ENCODE data around the gene DHRSX. TPM values are rescaled to one million over a fixed set of nuclear protein-coding genes. Genes with fewer than 3 reads are reported as not detected.
"Not testable (repeated sequence)": the region's sequence is repeated elsewhere in the genome, so short reads cannot be mapped to it uniquely, and the experiment has no call there.

DHRSX gene
- total RNA-seq, 1 donor from 2014 or later, result 34.2 TPM

- Mint-ChIP-seq H3K27ac (no peak overlapping the region), H3K27me3 (no peaks in the 10 kb centered on the region), H3K4me1 (ENCODE audit: unreplicated experiment) (peaks cover 11% of the 10 kb centered on the region), H3K9me3 (no peaks in the 10 kb centered on the region), H3K36me3 (peaks cover 22% of the 10 kb centered on the region), H3K4me3 (no peak overlapping the region)
- DNase-seq (ENCODE audit: extremely low spot score, unreplicated experiment), result no peak
- TF ChIP-seq CTCF (conservative IDR thresholded peaks at IDR 0.05), result no peak
These were observed 14.2 kb downstream of the DHRSX start for GRCh38 chrX:2486476-2487133.

- H3K9me3 Mint-ChIP-seq, result no peaks in the 10 kb centered on the region
These were observed 14.9 kb downstream of the DHRSX start for GRCh38 chrX:2485789-2486345.

GRCh38 chrX:2484721-2485648 is 15.8 kb downstream of the DHRSX start:
- H3K9me3 Mint-ChIP-seq, result no peaks in the 10 kb centered on the region
- no peak overlapping the region for H3K4me3 Mint-ChIP-seq

More at GRCh38 chrX:2485789-2486345, 14.9 kb downstream of the DHRSX start:
- TF ChIP-seq CTCF (conservative IDR thresholded peaks at IDR 0.05), result no peak
- Mint-ChIP-seq H3K4me3 (no peak overlapping the region), H3K36me3 (peaks cover 18% of the 10 kb centered on the region), H3K27ac (no peak overlapping the region), H3K4me1 (ENCODE audit: unreplicated experiment) (peaks cover 11% of the 10 kb centered on the region), H3K27me3 (no peaks in the 10 kb centered on the region)
- DNase-seq (ENCODE audit: extremely low spot score, unreplicated experiment), result no peak

GRCh38 chrX:2484256-2484655 is 16.5 kb downstream of the DHRSX start:
- no peak for TF ChIP-seq CTCF (conservative IDR thresholded peaks at IDR 0.05)
- H3K36me3 Mint-ChIP-seq, result peaks cover 26% of the 10 kb centered on the region
- H3K27me3 Mint-ChIP-seq, result no peaks in the 10 kb centered on the region
- peak overlapping the region; percentile 41 for H3K27ac Mint-ChIP-seq
- no peak overlapping the region for H3K4me3 Mint-ChIP-seq
- peaks cover 11% of the 10 kb centered on the region for H3K4me1 Mint-ChIP-seq (ENCODE audit: unreplicated experiment)
- no peaks in the 10 kb centered on the region for H3K9me3 Mint-ChIP-seq
- no peak for DNase-seq (ENCODE audit: extremely low spot score, unreplicated experiment)

More at GRCh38 chrX:2484721-2485648, 15.8 kb downstream of the DHRSX start:
- no peak for DNase-seq (ENCODE audit: extremely low spot score, unreplicated experiment)
- peaks cover 11% of the 10 kb centered on the region for H3K4me1 Mint-ChIP-seq (ENCODE audit: unreplicated experiment)
- peaks cover 21% of the 10 kb centered on the region for H3K36me3 Mint-ChIP-seq
- no peaks in the 10 kb centered on the region for H3K27me3 Mint-ChIP-seq
- H3K27ac Mint-ChIP-seq, result peak overlapping the region; percentile 41
- TF ChIP-seq CTCF (conservative IDR thresholded peaks at IDR 0.05), result no peak

- TF ChIP-seq CTCF (conservative IDR thresholded peaks at IDR 0.05), result no peak
- Mint-ChIP-seq H3K36me3 (peaks cover 24% of the 10 kb centered on the region), H3K27me3 (no peaks in the 10 kb centered on the region), H3K9me3 (peaks cover 2% of the 10 kb centered on the region), H3K4me1 (ENCODE audit: unreplicated experiment) (peaks cover 11% of the 10 kb centered on the region), H3K27ac (no peak overlapping the region), H3K4me3 (no peak overlapping the region)
- no peak for DNase-seq (ENCODE audit: extremely low spot score, unreplicated experiment)
These were observed 17.2 kb downstream of the DHRSX start for GRCh38 chrX:2483398-2484060.

GRCh38 chrX:2481597-2481996 is 19.2 kb downstream of the DHRSX start:
- not testable (repeated sequence) for H3K4me3 Mint-ChIP-seq; H3K27me3 Mint-ChIP-seq; H3K27ac Mint-ChIP-seq; DNase-seq (ENCODE audit: extremely low spot score, unreplicated experiment); H3K9me3 Mint-ChIP-seq
- peaks cover 19% of the 10 kb centered on the region for H3K36me3 Mint-ChIP-seq
- peaks cover 11% of the 10 kb centered on the region for H3K4me1 Mint-ChIP-seq (ENCODE audit: unreplicated experiment)

GRCh38 chrX:2479982-2480381 is 20.8 kb downstream of the DHRSX start:
- not testable (repeated sequence) for H3K4me1 Mint-ChIP-seq (ENCODE audit: unreplicated experiment); H3K27ac Mint-ChIP-seq; DNase-seq (ENCODE audit: extremely low spot score, unreplicated experiment); H3K4me3 Mint-ChIP-seq; H3K27me3 Mint-ChIP-seq; H3K9me3 Mint-ChIP-seq
- peaks cover 13% of the 10 kb centered on the region for H3K36me3 Mint-ChIP-seq
